Caco-2 (cell line): ENCODE results near the gene RHOT2. TPM values are rescaled to one million over a fixed set of nuclear protein-coding genes. Genes with fewer than 3 reads are reported as not detected.

Experiments
- BruUV-seq: library from RNA; stranded (reverse); fragments of 400-500 nt; replicated peaks from 2 replicates; lab custom pipeline; 2021; lab: Mats Ljungman, UMichigan
- CTCF ChIA-PET: fragments of 300-600 bp; sonication (Branson Sonifier 250); formaldehyde crosslinking; loops from one replicate; lab custom pipeline; 2022; ENCODE audit warnings: antibody characterized with exemption; lab: Charles Lee
- POLR2A ChIA-PET: fragments of 300-600 bp; sonication (Branson Sonifier 250); formaldehyde crosslinking; loops from one replicate; lab custom pipeline; 2022; ENCODE audit warnings: antibody characterized with exemption; lab: Charles Lee
- DNase-seq, 2 experiments: peaks; one replicate each; pipeline versions ENCODE4 v3.0.0 to v3.0.0-alpha.2; 2020 to 2022
- H3K27me3 ChIP-seq: replicated peaks from 2 replicates; pipeline ENCODE4 v1.6.0; 2011; ENCODE audit warnings: low read length; ENCODE audit not compliant: control insufficient read depth, insufficient read depth
- H3K36me3 ChIP-seq: 2 replicates; pipeline ENCODE4 v1.5.1; 2011; ENCODE audit warnings: low read length; ENCODE audit not compliant: control insufficient read depth, insufficient read depth
- H3K4me1 ChIP-seq: fragments of 250-450 bp; sonication (Bioruptor Pico); 2 replicates; pipeline ENCODE4 v1.5.1; 2020; ENCODE audit warnings: mild to moderate bottlenecking
- H3K4me3 ChIP-seq: 2 replicates; pipeline ENCODE4 v1.5.1; 2011; ENCODE audit warnings: low read depth, mild to moderate bottlenecking, control low read depth, low read length
- H3K9me3 ChIP-seq: fragments of 250-450 bp; sonication (Bioruptor Pico); 2 replicates; pipeline ENCODE4 v1.5.1; 2020; ENCODE audit warnings: mild to moderate bottlenecking, moderate library complexity
- H3K27ac Mint-ChIP-seq: one replicate; pipeline ENCODE4 v1.8.0; 2022; ENCODE audit warnings: mixed read lengths; ENCODE audit not compliant: unreplicated experiment
- H3K27me3 Mint-ChIP-seq: one replicate; pipeline ENCODE4 v1.8.0; 2022; ENCODE audit warnings: mixed read lengths; ENCODE audit not compliant: insufficient read depth, unreplicated experiment
- H3K36me3 Mint-ChIP-seq: one replicate; pipeline ENCODE4 v1.8.0; 2022; ENCODE audit warnings: mild to moderate bottlenecking, mixed read lengths; ENCODE audit not compliant: insufficient read depth, unreplicated experiment
- H3K4me1 Mint-ChIP-seq: one replicate; pipeline ENCODE4 v1.8.0; 2022; ENCODE audit warnings: low read depth, mixed read lengths; ENCODE audit not compliant: unreplicated experiment
- H3K4me3 Mint-ChIP-seq: one replicate; pipeline ENCODE4 v1.8.0; 2022; ENCODE audit warnings: mild to moderate bottlenecking, moderate library complexity, mixed read lengths; ENCODE audit not compliant: unreplicated experiment
- H3K9me3 Mint-ChIP-seq: one replicate; pipeline ENCODE4 v1.8.0; 2022; ENCODE audit warnings: mixed read lengths; ENCODE audit not compliant: unreplicated experiment
- intact Hi-C: fragments of 100-400 bp; cut with micrococcal nuclease; formaldehyde crosslinking; loops from one replicate; pipeline ENCODE4 v1.10.0; 2022; ENCODE audit not compliant: unreplicated experiment
- total RNA-seq: library from RNA; stranded (reverse); gene quantifications from 2 replicates; pipeline ENCODE4 v1.2.3, GENCODE V29; 2022
- TF ChIP-seq, protein P1 (sequence below), 2 experiments: fragments of 200-600 bp in 1 of 2; IDR thresholded peaks; 1 replicate in 1 of 2; 2 replicates in 1 of 2; pipeline versions ENCODE4 v1.5.1 to v1.8.0; 2011 to 2022; ENCODE audit warnings: antibody characterized with exemption in 1 of 2, control low read depth in 1 of 2, inconsistent platforms in 1 of 2, low read depth in 1 of 2, low read length in 1 of 2, mild to moderate bottlenecking in 1 of 2, moderate library complexity in 1 of 2; ENCODE audit not compliant: insufficient read depth in 1 of 2, severe bottlenecking in 1 of 2, unreplicated experiment in 1 of 2

Gene RHOT2
- total RNA-seq, 1 experiment from 2014 or later, result 96.7 TPM

DNA sequence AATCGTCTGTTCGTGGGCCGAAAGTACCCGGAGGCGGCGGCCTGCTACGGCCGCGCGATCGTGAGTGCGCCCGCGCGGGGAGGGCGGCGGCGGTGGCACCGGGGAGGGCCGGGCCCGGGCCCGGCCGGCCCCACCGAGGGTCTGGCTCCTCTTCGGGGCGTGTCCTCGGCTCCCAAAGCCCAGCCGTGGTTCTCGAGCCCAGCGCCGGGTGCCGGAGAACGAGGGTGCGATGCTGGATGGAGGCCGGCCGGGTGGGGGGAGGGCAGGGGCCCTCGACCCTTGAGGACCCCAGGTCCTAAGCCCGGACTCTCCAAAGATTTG, 12.7 kb downstream of the RHOT2 start:
- no peak for DNase-seq
- no peaks in the 10 kb centered on the region for H3K27me3 Mint-ChIP-seq
- no peaks in the 10 kb centered on the region for H3K9me3 Mint-ChIP-seq
- POLR2A ChIA-PET, result interaction anchor here (1.2 to 1.5 kb wide), 2 partner anchors 9 to 15 kb away, joined by 6 to 10 read pairs; partner anchors contain the start of gene WDR24
- intact Hi-C loops, result no loop called here
- no peaks in the 10 kb centered on the region for H3K4me1 Mint-ChIP-seq
- Histone ChIP-seq H3K9me3 (no peaks in the 10 kb centered on the region), H3K36me3 (0 out of 2 replicates have a peak, but pooled peaks cover 4% of the 10 kb centered on the region), H3K27me3 (no peaks in the 10 kb centered on the region), H3K4me3 (peak overlapping the region; percentile 51), H3K4me1 (peaks cover 30% of the 10 kb centered on the region)
- no peak overlapping the region for H3K27ac Mint-ChIP-seq
- H3K36me3 Mint-ChIP-seq, result peaks cover 60% of the 10 kb centered on the region
- BruUV-seq, result no TSS peak
- peak overlapping the region; percentile 79 for H3K4me3 Mint-ChIP-seq
- TF ChIP-seq, protein P1, sequence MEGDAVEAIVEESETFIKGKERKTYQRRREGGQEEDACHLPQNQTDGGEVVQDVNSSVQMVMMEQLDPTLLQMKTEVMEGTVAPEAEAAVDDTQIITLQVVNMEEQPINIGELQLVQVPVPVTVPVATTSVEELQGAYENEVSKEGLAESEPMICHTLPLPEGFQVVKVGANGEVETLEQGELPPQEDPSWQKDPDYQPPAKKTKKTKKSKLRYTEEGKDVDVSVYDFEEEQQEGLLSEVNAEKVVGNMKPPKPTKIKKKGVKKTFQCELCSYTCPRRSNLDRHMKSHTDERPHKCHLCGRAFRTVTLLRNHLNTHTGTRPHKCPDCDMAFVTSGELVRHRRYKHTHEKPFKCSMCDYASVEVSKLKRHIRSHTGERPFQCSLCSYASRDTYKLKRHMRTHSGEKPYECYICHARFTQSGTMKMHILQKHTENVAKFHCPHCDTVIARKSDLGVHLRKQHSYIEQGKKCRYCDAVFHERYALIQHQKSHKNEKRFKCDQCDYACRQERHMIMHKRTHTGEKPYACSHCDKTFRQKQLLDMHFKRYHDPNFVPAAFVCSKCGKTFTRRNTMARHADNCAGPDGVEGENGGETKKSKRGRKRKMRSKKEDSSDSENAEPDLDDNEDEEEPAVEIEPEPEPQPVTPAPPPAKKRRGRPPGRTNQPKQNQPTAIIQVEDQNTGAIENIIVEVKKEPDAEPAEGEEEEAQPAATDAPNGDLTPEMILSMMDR (IDR thresholded peaks at IDR 0.05; ENCODE audit: insufficient read depth in 1 of 2, low read depth in 1 of 2, low read length in 1 of 2, severe bottlenecking in 1 of 2, unreplicated experiment in 1 of 2), result no peak
- CTCF ChIA-PET, result interaction anchor here (0.6 to 0.8 kb wide), 4 partner anchors 10 to 341 kb away, joined by 3 to 5 read pairs (median 3); no protein-coding TSS in a partner anchor

DNA sequence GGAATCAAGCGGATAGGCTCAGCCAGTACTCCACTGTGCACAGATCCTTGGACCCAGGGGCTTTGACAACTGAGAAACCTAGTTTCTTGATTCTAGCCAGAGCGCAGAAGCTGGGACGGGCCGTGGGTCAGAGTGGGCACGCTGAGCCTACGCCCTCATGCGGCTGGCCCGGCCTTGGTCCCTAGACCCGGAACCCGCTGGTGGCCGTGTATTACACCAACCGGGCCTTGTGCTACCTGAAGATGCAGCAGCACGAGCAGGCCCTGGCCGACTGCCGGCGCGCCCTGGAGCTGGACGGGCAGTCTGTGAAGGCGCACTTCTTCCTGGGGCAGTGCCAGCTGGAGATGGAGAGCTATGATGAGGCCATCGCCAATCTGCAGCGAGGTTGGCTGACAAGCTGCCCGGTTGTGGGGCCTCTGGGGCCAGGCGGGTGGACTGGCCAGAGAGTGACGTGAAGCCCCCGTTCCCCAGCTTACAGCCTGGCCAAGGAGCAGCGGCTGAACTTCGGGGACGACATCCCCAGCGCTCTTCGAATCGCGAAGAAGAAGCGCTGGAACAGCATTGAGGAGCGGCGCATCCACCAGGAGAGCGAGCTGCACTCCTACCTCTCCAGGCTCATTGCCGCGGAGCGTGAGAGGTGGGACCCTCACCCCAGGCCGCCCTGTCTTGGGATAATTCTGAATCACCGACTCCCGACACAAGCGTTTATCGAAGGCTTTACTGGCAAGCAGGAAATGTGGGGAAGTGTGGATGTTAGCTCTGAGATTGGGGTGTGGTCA, 13.2 kb downstream of the RHOT2 start:
- DNase-seq, result no peak

More for the DNA sequence above, 13.2 kb downstream of the RHOT2 start:
- BruUV-seq, result no TSS peak
- no peaks in the 10 kb centered on the region for H3K9me3 Mint-ChIP-seq
- peak overlapping the region; percentile 79 for H3K4me3 Mint-ChIP-seq
- H3K4me3 ChIP-seq, result peak overlapping the region; percentile 51
- ChIA-PET CTCF (interaction anchor here (0.8 kb wide), 1 partner anchor 88 kb away, joined by 3 read pairs; no protein-coding TSS in a partner anchor), POLR2A (interaction anchor here (1.2 to 1.5 kb wide), 2 partner anchors 9 to 14 kb away, joined by 6 to 10 read pairs; partner anchors contain the start of gene WDR24)
- intact Hi-C loops, result no loop called here
- no peaks in the 10 kb centered on the region for H3K4me1 Mint-ChIP-seq
- H3K27ac Mint-ChIP-seq, result peak overlapping the region; percentile 16
- no peaks in the 10 kb centered on the region for H3K27me3 ChIP-seq
- H3K36me3 Mint-ChIP-seq, result peaks cover 66% of the 10 kb centered on the region
- H3K27me3 Mint-ChIP-seq, result no peaks in the 10 kb centered on the region
- TF ChIP-seq, protein P1 (IDR thresholded peaks at IDR 0.05; ENCODE audit: insufficient read depth in 1 of 2, low read depth in 1 of 2, low read length in 1 of 2, severe bottlenecking in 1 of 2, unreplicated experiment in 1 of 2), result no peak
- no peaks in the 10 kb centered on the region for H3K9me3 ChIP-seq
- 0 out of 2 replicates have a peak, but pooled peaks cover 4% of the 10 kb centered on the region for H3K36me3 ChIP-seq
- peaks cover 35% of the 10 kb centered on the region for H3K4me1 ChIP-seq
